Measurements from ENCODE around the gene DAPK1. TPM values are rescaled to one million over a fixed set of nuclear protein-coding genes. Genes with fewer than 3 reads are reported as not detected.

The DAPK1 gene
- total RNA-seq, 1 donor from 2014 or later = 17.8 TPM

DNA sequence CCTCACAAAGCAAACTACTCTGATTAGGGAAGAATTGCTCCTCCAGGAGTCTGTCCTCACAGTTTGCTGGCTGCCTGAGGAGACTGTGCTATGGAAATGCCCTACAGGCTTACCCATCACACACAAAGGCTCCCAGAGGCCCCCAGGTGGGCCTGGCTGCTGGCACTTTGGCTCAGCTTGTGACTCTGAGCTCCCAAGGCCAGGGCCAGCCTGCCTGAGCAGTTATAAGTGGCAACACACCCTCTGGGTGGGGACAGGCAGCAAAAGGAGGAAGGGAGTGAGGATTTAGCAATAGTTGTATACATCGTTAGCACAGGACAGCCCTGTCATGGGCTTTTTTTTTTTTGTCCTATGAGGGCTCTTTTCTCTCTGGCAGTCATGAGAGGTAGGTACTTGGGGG lies 103.5 kb downstream of the DAPK1 start:
- H3K36me3 ChIP-seq = no peaks in the 10 kb centered on the region
- no peaks in the 10 kb centered on the region for H3K27me3 ChIP-seq
- H3K4me1 ChIP-seq = no peaks in the 10 kb centered on the region
- DNase-seq (ENCODE audit: low spot score in 2 of 2) = peak in 1 of 2 donors; percentile 28
- no peaks in the 10 kb centered on the region for H3K9me3 ChIP-seq
- TF ChIP-seq, protein P1, sequence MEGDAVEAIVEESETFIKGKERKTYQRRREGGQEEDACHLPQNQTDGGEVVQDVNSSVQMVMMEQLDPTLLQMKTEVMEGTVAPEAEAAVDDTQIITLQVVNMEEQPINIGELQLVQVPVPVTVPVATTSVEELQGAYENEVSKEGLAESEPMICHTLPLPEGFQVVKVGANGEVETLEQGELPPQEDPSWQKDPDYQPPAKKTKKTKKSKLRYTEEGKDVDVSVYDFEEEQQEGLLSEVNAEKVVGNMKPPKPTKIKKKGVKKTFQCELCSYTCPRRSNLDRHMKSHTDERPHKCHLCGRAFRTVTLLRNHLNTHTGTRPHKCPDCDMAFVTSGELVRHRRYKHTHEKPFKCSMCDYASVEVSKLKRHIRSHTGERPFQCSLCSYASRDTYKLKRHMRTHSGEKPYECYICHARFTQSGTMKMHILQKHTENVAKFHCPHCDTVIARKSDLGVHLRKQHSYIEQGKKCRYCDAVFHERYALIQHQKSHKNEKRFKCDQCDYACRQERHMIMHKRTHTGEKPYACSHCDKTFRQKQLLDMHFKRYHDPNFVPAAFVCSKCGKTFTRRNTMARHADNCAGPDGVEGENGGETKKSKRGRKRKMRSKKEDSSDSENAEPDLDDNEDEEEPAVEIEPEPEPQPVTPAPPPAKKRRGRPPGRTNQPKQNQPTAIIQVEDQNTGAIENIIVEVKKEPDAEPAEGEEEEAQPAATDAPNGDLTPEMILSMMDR (IDR thresholded peaks at IDR 0.05) = no peak
- H3K27ac ChIP-seq = peak overlapping the region in 1 of 2 donors; percentile 29
- H3K4me3 ChIP-seq = no peak overlapping the region
- intact Hi-C loops (cut with DNase I) = no loop called here

DNA sequence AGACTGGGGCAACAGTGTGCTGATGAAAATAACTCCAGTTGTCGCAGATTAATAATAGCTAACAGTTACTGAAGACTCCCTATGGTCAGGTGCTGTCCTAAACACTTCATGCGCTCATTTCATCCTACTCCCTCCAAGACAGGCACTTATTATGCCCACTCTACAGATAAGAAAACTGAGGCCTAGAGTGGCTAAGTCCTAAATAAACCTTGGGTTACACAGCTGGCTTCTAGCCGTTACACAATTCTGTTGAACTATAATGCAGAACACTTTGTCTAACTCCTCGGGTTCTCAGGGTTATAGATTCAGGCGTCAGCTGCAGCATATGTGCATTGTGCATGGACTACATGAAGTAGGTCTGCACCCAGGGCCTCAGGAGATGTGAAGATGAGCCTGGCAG lies 103.9 kb downstream of the DAPK1 start:
- intact Hi-C loops (cut with DNase I) = no loop called here
- Histone ChIP-seq H3K4me3 (no peak overlapping the region), H3K36me3 (no peaks in the 10 kb centered on the region), H3K9me3 (no peaks in the 10 kb centered on the region), H3K27me3 (no peaks in the 10 kb centered on the region), H3K27ac (no peak overlapping the region), H3K4me1 (no peaks in the 10 kb centered on the region)
- TF ChIP-seq, protein P1 (IDR thresholded peaks at IDR 0.05) = no peak
- no peak for DNase-seq (ENCODE audit: low spot score in 2 of 2)

DNA sequence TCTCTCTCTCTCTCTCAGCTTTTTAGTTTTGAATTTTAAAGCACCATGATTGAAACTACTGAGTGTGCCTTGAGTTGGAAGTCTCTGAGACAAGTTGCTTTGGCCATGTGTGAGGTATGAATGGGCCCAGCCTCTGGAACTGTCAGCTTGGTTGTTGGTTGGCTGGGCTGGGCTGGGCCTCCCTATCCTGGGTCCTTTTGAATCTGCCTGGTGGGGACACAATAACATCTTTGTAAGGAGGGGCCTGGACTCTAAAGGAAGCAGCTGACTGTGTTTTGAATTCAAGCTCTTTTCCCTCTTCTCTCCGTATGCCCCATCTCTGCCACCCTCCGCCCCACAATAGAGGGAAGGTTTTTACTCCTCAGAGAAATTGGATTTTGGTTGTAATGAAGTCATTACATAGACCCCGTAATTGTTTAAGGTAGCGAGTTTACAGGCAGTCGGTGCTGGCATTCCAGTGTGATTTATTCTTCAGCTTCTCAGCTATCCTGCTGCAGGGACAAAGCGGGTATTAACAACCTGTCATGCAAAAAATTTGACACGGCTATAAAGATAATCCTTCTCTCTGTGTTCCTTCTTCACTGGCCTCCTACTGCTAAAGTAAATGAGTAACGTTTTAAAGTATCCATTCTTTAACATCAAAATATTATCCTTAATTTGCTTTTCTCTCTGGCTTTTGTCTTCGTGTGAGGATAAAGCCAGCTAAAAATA lies 105.4 kb downstream of the DAPK1 start:
- H3K4me1 ChIP-seq = no peaks in the 10 kb centered on the region
- H3K27me3 ChIP-seq = no peaks in the 10 kb centered on the region
- H3K36me3 ChIP-seq = no peaks in the 10 kb centered on the region
- H3K9me3 ChIP-seq = no peaks in the 10 kb centered on the region
- no peak overlapping the region for H3K4me3 ChIP-seq
- H3K27ac ChIP-seq = no peak overlapping the region
- DNase-seq (ENCODE audit: low spot score in 2 of 2) = no peak
- intact Hi-C loops (cut with DNase I) = no loop called here
- TF ChIP-seq, protein P1 (IDR thresholded peaks at IDR 0.05) = no peak

DNA sequence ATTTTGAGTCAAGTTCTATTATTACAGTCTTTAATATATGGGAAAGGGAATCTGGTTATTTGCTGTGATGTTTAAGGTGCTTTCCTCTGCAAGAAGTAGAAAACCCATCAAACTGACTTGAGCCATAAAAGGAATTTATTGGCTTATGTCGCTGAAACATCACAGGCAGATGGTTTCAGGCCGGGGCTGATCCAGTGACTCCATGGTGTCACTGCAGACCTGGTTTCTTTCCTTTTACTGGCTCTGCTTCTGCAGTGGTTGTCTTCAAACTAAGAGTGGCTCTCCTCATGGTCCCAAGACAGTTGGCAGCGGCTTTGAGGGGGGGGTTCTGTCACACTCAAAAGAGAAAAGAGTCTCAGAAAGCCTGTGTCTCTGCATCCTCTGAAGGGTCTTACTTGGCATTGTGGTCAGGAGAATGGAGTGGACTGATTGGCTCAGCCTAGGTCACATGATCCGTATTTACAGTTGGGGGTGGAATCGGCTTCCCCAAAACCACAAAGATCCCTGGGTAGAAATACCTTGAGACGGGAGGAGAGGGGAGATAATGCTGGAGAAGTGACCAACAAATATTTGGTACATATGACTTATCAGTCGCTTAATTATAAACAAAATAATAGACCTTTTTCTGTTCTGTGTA lies 106.3 kb downstream of the DAPK1 start:
- intact Hi-C loops (cut with DNase I) = no loop called here
- Histone ChIP-seq H3K9me3 (no peaks in the 10 kb centered on the region), H3K27me3 (no peaks in the 10 kb centered on the region), H3K4me1 (no peaks in the 10 kb centered on the region), H3K4me3 (no peak overlapping the region), H3K27ac (no peak overlapping the region), H3K36me3 (no peaks in the 10 kb centered on the region)
- TF ChIP-seq, protein P1 (IDR thresholded peaks at IDR 0.05) = no peak
- no peak for DNase-seq (ENCODE audit: low spot score in 2 of 2)

DNA sequence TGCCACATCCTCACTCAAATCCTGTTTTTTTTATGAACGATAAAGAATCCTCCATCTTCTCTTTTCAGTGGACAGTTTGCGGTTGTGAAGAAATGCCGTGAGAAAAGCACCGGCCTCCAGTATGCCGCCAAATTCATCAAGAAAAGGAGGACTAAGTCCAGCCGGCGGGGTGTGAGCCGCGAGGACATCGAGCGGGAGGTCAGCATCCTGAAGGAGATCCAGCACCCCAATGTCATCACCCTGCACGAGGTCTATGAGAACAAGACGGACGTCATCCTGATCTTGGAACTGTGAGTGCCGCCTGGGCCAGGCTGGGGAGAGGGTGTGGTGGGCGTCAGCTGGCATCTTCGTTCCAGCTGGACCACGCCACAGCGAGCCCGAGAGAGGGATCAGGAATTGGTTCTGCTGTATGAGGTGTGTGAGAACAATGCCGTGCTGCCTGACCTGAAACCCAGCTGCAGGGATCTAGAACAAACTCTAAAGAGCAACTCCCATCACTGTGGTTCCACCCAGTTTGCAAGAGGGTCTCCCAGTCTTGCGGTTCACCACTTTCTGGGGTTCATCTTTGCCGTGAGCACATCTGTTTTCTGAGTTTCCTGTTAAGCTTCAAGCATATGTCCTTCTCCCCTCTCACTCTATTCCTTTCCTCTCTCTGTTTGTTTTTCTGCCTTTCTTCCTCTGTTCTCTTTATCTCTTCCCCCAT lies 107.4 kb downstream of the DAPK1 start:
- H3K4me3 ChIP-seq = no peak overlapping the region
- H3K9me3 ChIP-seq = no peaks in the 10 kb centered on the region
- H3K4me1 ChIP-seq = no peaks in the 10 kb centered on the region
- no peak for DNase-seq (ENCODE audit: low spot score in 2 of 2)
- intact Hi-C loops (cut with DNase I) = no loop called here
- H3K36me3 ChIP-seq = no peaks in the 10 kb centered on the region
- no peaks in the 10 kb centered on the region for H3K27me3 ChIP-seq
- TF ChIP-seq, protein P1 (IDR thresholded peaks at IDR 0.05) = no peak
- no peak overlapping the region for H3K27ac ChIP-seq
